Measurements from ENCODE around the gene NUDT14.

The NUDT14 gene

GRCh38 chr14:105211758-105212089, 30.6 kb upstream of the NUDT14 start:
- no peak for DNase-seq

- no peak for DNase-seq
Measured at GRCh38 chr14:105211086-105211757, 30.1 kb upstream of the NUDT14 start.

- DNase-seq, result no peak
Measured at GRCh38 chr14:105210266-105211025, 29.3 kb upstream of the NUDT14 start.

GRCh38 chr14:105209646-105210045, 28.5 kb upstream of the NUDT14 start:
- no peak for DNase-seq

GRCh38 chr14:105209091-105209490, 28.0 kb upstream of the NUDT14 start:
- DNase-seq, result no peak

- no peak for DNase-seq
Measured at GRCh38 chr14:105208738-105209075, 27.6 kb upstream of the NUDT14 start.

- DNase-seq, result no peak
Measured at GRCh38 chr14:105207996-105208737, 27.1 kb upstream of the NUDT14 start.

- no peak for DNase-seq
Measured at GRCh38 chr14:105207460-105207901, 26.4 kb upstream of the NUDT14 start.

GRCh38 chr14:105206873-105207272, 25.8 kb upstream of the NUDT14 start:
- DNase-seq, result no peak

GRCh38 chr14:105205673-105206208, 24.6 kb upstream of the NUDT14 start:
- no peak for DNase-seq

- no peak for DNase-seq
Measured at GRCh38 chr14:105204931-105205672, 24.0 kb upstream of the NUDT14 start.

GRCh38 chr14:105204206-105204930, 23.3 kb upstream of the NUDT14 start:
- DNase-seq, result peak; percentile 31

- no peak for DNase-seq
Measured at GRCh38 chr14:105203701-105204100, 22.6 kb upstream of the NUDT14 start.

GRCh38 chr14:105203057-105203531, 22.0 kb upstream of the NUDT14 start:
- DNase-seq, result peak; percentile 31

GRCh38 chr14:105201925-105202513, 20.9 kb upstream of the NUDT14 start:
- DNase-seq, result no peak

- DNase-seq, result no peak
Measured at GRCh38 chr14:105201156-105201924, 20.2 kb upstream of the NUDT14 start.

GRCh38 chr14:105200641-105201040, 19.5 kb upstream of the NUDT14 start:
- DNase-seq, result no peak

GRCh38 chr14:105200074-105200473, 19.0 kb upstream of the NUDT14 start:
- DNase-seq, result no peak

- peak; percentile 73 for DNase-seq
Measured at GRCh38 chr14:105199093-105199492, 18.0 kb upstream of the NUDT14 start.

GRCh38 chr14:105198588-105198987, 17.5 kb upstream of the NUDT14 start:
- no peak for DNase-seq

GRCh38 chr14:105197211-105197641, 16.1 kb upstream of the NUDT14 start:
- DNase-seq, result peak; percentile 55

Data from NCI-H226 (cell line).